GM19372 (cell line): ENCODE measurements around the gene TNS1.
"Not testable (repeated sequence)": the region's sequence is repeated elsewhere in the genome, so short reads cannot be mapped to it uniquely, and the experiment has no call there.

Experiments
- ATAC-seq: cut with Tn5 transposase; IDR thresholded peaks from one replicate; pipeline ENCODE4 v1.9.1; 2021; ENCODE audit warnings: mild to moderate bottlenecking, low read depth, moderate library complexity; ENCODE audit not compliant: unreplicated experiment

TNS1 gene

DNA sequence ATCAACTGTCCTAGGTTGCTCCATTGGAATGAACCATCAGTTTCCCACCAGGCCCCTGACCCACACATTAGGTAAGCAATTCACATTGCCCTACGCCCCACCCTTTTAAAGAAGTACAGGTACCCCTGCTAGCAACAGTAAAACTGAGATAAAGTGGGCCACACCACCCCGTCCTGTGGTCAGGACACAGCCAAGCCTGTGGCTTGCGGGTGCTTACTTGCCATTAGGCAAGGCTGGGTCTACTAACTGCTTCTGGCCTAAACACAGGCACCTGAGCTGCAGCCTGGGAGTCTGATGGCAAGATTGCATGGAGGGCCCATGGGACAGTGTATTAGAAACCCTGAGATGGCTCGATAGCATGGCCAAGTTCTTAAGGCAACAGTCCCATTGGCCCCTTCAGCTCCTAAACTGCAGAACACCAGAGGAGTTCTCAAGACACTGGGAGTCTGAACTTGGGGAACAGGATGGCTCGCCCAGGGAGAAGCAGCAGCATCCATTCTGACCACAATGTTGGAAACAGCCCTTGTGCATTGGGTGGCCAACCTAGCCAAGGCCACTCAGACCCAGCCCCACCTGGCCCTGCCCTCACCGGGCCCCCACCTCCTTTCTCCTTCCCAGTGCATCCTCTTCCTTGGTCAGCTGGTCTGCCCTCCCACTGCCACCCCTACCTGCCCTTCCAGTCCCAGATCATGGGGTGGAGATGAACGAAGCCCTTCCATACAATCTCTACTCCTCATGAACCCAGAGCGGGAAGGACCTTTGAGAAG lies 177.1 kb downstream of the TNS1 start:
- no peak for ATAC-seq

DNA sequence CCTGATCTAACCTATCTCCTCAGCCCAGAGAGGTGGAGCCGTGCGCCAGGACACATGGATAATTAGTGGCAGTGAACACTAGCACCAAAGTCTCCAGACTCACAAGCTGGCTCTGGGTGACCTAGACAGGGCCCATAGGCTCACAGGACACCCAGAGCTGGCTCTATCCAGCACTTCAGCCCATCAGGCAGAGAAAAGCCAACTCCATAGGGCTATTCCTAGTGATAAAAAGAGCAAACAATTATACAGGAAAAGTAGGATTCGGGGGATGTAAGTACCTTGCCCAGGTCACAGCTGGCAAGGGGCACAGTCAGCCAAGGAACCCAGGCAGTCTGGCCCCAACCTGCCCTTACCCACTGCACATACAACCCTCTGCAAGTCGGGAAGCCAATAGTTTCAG lies 178.6 kb downstream of the TNS1 start:
- no peak for ATAC-seq

- no peak for ATAC-seq
These were observed 179.2 kb downstream of the TNS1 start for GRCh38 chr2:217823626-217824025.

- ATAC-seq = no peak
These were observed 180.2 kb downstream of the TNS1 start for GRCh38 chr2:217822296-217823252.

- ATAC-seq = no peak
These were observed 181.2 kb downstream of the TNS1 start for GRCh38 chr2:217821536-217822147.

GRCh38 chr2:217820904-217821303 lies 181.9 kb downstream of the TNS1 start:
- no peak for ATAC-seq

DNA sequence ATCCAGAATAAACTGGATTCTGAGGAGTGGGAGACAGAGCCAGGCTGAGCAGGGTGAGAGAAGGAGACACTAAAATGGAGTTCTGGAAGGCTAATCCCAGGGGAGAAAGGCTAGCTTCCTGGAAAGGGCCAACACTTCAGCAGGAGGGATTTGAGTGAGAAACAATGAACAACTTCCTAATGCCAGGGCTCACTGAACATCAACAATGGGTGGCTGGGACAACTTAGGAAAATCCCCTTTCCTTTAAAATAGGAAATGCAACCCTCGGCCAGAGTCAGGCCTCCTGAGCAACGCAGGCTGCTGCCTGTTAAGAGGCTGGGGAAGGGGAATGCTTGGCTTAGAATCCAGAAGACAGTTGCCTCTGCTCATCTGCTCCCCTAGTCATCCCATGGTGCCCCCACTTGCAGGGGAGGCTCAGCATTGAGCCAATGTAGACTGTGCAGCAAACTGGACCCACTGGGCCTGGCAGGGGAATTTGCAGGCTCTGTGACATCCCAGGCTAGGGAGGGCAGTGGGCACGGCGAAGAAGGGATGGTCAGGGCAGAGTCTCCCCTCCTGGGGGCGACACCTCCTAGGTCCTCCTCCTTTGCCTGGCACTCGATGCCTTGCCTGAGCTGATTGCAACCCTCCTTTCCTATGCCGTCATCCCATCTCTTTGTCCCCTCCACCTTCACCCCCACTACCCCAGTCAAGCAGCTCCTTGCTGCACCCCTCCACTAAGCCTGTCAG lies 182.5 kb downstream of the TNS1 start:
- no peak for ATAC-seq

- no peak for ATAC-seq
These were observed 184.4 kb downstream of the TNS1 start for GRCh38 chr2:217818293-217818850.

DNA sequence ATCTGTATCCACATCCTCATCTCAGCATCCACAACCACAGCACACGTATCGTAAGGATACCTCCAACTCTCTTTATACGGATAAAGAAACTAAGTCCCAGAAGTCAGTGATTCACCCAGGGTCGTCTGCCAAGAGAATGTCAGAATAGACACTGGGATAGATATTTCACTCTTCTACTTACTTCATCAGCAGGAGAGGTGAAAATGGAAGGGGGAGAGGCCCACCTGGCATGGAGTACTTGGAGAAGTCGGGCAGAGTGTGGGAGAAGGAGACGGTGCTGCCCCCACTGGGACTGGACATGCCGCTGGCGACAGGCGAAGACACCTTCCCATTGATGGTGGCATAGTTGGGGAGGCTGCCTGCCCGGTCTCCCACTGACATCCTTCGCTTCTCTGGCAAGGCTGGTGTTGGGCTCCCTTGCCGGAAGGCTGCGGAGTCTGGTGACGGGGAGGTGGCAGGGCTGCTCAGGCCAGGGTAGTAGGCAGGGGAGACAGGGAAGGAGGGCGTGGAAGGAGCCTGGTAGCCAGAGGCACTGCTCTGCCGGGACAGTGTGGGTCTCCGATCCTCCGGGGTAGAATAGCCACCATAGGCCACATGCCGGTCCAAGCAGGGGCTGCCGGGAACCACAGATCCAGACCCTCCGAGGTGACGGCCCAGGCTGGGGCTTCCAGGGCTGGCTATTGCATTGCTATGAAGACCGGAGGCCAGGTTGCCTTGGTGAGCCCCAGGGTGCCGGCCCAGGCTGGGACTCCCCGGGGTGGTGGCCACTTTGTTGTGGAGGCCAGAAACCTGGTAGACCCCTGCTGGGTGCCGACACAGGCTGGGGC lies 185.1 kb downstream of the TNS1 start:
- no peak for ATAC-seq

DNA sequence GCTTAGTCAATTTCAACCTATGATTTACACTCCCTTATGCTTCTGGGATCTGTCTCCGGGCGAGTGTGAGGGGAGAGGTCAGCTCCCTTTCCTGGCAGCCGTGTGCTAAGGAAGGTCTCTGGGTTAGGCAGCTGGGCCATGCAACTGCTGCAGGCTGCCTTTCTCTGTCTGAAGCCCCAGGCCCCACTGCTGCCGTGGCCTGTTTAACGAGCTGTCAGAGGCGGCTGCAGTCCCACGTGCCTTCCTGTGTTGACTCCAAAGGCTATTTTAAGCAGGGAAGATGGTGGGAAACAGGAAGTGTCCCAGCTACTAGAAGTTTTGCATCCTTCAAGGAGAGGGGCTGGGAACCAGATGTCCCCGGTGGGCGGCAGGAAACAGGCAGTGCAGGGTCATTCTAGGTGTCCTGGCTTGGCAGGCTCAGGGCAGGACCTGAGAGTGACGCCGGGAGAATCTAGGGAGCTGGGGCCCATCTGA lies 186.4 kb downstream of the TNS1 start:
- no peak for ATAC-seq

DNA sequence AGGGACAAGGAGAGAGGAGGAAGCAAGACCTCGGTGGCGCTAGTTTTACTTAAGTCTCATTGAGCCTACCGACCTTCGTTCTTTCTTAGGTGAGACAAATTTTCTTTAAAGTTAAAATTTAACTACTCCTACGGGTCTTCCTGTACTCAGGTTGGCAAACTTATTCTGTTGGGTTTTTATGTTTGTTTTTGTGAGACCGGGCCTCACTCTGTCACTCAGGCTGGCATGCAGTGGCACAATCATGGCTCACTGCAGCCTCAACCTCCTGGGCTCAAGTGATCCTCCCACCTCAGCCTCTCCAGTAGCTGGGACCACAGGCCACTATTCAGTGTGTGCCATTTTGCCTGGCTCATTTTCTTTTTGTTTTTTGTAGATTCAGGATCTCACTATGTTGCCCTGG lies 189.0 kb downstream of the TNS1 start:
- ATAC-seq = no peak

- no peak for ATAC-seq
These were observed 190.6 kb downstream of the TNS1 start for GRCh38 chr2:217812170-217812569.

- ATAC-seq = no peak
These were observed 192.5 kb downstream of the TNS1 start for GRCh38 chr2:217810260-217810659.

DNA sequence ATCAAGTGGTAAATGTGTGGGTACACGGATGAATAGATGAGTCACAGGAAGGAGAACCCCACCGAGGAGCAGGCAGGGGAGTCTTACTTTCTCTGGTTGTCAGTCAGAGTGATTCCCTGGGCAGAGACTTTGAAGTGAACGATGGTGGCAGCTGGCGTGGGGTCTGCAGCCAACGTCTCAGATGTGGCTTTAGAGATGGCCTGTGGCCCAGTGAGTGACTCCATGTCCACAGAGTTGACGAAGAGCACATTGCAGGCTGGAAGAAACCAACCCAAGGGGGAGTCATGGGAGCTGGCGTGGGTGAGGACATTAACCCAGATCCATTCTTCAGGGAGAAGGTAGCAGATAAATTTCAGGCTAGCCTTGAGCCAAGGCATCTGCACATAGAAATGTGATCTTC lies 193.1 kb downstream of the TNS1 start:
- no peak for ATAC-seq

DNA sequence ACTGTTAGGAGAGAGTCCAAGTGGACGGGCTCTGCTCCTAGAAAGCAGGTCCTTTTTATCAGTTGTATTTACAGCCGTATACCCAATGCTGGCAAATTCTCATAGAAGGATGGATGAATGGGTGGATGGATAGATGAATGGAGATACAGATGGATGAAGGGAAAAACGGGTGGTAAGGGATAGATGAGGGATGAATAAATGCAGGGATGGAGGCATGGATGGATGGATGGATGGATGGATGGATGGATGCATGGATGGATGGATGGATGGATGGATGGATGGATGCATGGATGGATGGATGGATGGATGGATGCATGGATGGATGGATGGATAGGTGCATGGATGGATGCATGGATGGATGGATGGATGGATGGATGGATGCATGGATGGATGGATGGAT lies 193.8 kb downstream of the TNS1 start:
- ATAC-seq = not testable (repeated sequence)

- no peak for ATAC-seq
These were observed 194.5 kb downstream of the TNS1 start for GRCh38 chr2:217808326-217808725.

DNA sequence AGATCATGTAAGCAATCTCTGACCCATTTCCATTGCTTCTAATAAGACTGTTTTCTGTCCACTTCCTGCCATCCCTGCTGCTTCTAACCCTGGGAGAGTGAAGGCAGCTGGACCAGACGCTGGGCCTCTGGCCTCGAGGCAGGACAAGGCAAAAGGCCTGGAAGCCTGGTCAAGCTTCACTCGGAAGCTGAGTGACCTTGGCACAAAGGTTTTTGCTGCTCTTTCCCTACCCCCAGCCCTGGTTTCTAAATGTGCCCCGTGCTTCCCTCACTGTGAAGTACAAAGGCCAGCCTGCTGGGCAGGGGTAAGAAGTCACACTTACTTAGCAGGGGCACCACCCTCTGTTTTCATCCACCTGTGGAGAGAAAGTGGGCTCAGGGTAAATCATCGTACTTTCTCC lies 195.0 kb downstream of the TNS1 start:
- ATAC-seq = no peak

- ATAC-seq = no peak
These were observed 195.8 kb downstream of the TNS1 start for GRCh38 chr2:217807025-217807424.

DNA sequence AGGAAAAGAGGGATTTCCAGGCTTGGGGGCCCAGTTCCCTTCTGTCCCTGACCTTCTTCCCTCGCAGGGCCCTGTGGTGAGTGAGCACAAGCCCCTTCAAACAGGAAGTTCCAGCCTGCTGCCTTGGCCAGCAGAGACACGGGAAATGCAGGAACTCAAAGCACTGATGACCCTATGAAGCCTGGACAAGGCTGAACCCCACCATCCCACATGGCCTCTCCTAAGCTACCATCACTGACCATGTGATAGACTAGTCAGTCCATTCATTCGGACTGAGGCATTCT lies 196.4 kb downstream of the TNS1 start:
- no peak for ATAC-seq
